ENCODE data around the gene SVIP.
A peak's percentile ranks its signal among the peaks of the same experiment; 100 is the strongest.

SVIP gene

DNA sequence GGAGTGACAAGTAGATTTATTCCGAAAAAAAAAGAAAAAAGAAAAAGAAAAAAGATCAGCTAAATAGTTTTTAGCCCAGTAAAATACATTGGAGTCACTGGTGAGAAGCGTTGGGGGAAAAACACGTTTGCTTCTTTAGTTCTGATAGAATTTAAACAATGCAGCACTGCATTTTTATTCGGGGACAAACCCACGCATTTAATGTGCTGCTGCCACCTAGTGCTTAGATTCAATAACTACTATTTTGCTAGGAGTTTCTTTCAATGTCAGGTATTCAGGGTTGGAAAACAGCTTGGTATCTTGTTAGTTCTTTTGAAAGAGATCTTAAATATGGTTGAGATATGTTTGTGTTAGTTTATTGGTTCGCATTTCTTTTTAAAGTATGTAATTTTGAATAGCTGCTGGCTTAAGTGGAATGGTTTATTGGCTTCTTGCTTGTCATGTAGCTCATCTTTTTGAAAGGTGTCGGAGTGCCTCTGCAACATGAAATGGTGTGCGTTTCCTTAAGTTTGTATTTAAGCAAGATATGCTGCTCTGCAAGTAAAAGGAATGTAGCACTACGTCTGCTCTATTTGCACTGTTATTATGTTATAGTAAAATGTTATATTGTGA lies 41.9 kb downstream of the SVIP start:
- DNase-seq = peak; percentile 83

DNA sequence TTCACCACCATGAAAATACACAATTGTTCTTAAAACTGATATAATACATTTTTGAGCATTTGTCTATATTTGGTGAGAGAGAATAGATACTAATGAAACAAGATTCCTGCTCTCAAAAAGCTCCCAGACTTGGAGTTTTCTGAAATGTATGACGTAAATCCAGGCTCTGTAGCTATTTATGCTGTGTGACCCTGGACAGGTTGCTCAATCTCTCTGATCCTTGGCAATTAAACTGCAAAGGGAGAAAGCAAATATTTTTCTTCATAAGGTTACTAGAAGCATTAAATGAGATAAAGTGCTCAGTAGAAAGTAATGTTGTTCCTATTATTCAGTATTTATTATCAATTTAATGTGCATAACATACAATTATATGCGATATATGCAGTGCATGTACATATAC lies 42.5 kb downstream of the SVIP start:
- no peak for DNase-seq

DNA sequence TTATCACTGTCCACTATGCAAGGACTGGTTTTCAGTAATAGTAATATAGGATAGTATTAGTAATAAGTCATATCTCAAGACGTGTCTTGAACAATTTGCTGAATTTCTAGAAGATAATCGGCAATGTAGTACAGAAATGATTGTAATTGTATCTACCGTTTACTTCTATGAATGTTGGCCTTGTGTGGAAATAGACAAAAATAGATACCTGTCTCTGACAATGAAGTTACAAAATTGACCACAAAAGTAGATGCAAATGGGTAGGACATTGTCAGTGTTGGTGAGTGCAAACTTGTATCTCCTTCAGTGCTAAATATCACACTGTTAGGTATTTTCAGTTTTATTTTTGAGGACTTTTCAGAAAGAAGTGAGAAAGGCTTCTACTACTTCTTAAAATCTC lies 43.1 kb downstream of the SVIP start:
- DNase-seq = no peak

DNA sequence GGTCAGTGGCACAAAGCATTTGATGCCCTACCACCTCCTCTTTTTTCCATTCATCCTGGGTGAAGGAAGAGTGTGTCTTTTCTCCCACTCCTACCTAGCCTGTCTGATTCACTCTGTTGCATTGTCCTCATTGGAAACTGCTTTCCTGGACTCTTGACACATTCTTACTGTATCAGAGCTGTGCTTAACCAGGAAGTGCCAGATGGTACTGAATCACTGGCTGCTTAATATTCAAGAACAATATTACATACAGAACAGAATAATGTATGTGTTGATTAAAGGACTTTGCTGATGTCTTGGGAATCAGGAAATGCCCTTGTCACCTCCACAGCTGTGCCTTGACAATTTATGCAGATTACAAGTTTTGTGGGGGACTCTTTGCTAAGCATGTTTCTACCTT lies 44.4 kb downstream of the SVIP start:
- DNase-seq = no peak

DNA sequence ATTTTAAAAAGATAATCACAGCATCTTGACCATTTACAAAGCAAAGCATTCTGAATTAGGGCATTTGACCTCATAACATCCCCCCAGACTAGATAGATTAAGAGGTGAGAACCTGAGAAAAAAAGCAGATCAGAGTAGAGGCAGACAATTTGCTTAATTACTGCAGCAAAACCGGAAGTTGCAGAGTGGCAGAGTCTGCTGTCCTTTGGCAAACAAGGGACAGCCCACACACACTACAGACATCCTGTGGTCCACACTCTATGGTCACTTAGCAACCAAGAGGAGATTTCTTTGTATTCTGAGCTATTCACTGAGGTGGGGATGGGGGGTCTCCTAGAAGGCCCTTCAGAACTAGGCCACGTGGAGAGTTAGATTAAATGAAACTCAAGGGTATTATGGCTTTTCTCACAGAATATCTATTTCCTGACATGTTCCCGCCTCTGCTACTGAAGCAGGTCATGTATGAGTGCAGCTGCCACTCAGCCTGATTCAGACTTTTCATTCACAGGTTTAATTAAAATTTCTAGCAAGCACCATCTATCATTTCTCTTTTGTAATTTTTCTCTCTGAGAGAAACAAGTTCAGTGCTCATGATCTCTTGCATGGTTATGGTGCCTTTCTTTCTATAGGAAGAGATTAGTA lies 48.5 kb downstream of the SVIP start:
- peak; percentile 71 for DNase-seq

DNA sequence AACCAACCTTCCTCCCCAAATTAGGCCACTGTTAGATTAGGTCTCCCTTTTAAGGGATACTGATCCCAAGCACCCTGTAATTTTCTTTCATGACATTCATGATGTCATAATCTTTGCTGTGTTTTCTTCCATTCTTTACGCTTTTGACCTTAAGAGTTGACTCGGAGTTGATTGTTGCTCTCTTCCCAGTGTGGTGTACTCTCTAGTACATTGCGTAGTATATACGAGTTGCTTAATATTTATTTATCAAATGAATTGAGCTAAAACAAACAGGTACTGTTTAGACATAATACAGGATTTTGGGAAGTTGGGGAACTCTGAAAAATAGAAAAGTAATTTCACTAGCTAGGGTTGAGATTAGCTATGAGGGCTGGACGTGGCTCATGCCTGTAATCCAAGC lies 49.8 kb downstream of the SVIP start:
- DNase-seq = no peak

DNA sequence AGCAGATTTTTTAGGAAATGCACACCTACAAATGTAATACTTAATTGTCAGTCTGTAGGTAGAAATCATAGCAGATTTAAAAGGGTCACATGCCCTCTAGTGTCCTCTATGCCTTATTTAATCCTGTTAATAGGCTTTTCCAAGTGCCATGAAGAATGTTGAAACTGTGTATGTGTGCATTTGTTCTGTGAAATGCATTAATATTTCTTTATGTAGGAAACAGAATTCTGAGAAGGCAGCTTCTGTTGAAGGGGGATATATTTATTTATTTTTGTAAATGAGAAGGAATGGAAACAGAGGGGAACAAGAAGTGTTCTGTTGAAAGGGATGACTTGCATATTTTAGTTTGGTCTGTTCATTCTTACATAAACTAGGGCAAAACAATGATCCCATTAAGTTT lies 51.0 kb downstream of the SVIP start:
- peak; percentile 74 for DNase-seq

DNA sequence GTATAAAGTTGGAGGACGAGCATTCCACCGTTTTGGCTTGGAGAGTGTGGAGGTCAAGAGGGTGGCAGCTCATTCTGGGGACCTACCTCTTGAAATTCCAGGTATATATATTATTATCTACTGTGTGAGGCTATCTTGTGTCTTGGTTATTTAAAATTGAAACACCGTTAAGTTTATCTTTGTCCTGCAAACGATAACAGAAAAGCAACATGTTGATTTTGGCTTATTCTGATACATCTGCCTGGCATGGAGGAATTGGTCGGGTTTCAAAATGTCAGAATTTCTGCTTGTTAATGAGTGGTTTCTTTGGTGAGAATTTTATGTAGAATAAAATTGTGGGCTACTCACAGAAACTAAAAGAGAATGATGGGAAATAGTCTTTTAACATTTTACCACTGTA lies 54.4 kb downstream of the SVIP start:
- DNase-seq = no peak

DNA sequence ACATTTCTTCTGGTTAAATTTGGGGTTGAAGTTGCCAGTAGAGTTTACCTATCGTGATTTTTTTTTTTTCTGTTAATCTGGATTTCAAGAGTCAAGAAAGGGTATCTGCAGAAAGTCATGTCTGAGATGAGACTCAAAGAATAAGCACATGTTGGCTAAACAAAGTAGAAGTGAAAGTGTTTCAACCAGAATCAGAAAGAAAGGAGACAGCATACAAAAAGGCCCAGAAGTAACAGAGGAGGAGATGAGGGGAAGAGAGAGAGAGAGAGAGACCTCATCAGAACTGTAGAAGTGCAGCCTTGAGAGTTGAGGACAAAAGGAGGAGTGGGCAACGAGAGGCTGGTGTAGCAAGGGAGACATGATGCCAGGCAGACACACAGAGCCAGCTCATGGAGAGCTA lies 54.9 kb downstream of the SVIP start:
- DNase-seq = no peak

DNA sequence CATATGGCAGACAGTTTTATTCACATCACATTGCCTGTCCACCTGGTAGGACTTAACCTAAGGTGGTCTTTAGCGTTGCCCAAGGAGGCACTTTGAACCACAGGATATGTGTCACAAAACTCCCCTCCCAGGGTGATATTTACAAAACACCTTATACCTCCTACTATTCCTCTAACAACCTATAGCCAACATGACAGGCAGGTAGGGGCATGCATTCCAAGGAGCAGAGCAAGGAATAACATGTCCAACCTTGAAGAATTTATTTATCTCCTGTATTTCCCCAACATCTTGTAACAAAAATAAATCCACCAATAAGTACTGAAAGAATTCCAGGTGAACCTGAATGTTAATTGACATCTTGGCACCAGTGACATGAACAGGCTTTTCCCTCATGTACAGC lies 60.5 kb downstream of the SVIP start:
- no peak for DNase-seq
